EH (cell line): ENCODE measurements around the gene SLC44A5.
"Not testable (repeated sequence)": the region's sequence is repeated elsewhere in the genome, so short reads cannot be mapped to it uniquely, and the experiment has no call there.

Experiments used
- DNase-seq: peaks from one replicate; pipeline ENCODE4 v3.0.0-alpha.2; 2015; ENCODE audit warnings: low read depth

SLC44A5 gene

GRCh38 chr1:75366595-75366994 lies 244.3 kb downstream of the SLC44A5 start:
- DNase-seq: no peak

DNA sequence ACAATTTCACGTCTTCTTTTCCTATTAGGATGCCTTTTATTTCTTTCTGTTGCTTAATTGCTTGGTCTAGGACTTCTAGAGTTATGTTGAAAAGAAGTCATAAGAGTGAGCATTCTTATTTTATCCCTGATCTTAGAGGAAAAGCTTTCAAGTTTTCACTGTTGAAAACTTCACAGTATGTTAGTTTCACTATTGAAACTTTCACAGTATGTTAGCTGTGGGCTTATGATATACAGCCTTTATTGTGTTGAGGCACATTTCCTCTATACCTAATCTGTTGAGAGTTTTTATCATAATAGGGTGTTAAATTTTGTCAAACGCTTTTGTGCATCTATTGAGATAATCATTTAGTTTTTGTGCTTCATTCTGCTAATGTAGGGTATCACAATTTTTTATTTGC lies 249.7 kb downstream of the SLC44A5 start:
- no peak for DNase-seq

DNA sequence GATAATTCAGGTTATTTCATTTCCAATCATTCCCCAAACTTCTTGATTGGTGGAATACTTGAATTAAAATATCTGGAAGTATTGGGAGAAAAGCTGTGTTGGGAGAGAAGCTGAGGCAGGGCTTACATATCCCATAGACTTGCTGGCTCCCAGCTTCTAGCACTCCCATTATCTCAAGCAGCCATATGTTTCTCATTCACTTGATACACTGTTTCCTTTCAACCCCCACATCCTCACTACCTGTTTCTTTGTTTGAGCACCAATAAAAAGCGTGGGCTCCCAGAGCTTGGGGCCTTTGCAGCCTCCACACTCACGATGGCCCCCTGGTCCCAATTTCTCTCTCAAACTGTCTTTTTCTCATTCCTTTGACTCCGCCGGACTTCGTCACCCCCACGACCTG lies 256.6 kb downstream of the SLC44A5 start:
- not testable (repeated sequence) for DNase-seq

- DNase-seq: no peak
These were observed 257.9 kb downstream of the SLC44A5 start for GRCh38 chr1:75353051-75353450.

GRCh38 chr1:75345538-75346292 lies 265.2 kb downstream of the SLC44A5 start:
- no peak for DNase-seq

- DNase-seq: no peak
These were observed 268.1 kb downstream of the SLC44A5 start for GRCh38 chr1:75342786-75343185.

DNA sequence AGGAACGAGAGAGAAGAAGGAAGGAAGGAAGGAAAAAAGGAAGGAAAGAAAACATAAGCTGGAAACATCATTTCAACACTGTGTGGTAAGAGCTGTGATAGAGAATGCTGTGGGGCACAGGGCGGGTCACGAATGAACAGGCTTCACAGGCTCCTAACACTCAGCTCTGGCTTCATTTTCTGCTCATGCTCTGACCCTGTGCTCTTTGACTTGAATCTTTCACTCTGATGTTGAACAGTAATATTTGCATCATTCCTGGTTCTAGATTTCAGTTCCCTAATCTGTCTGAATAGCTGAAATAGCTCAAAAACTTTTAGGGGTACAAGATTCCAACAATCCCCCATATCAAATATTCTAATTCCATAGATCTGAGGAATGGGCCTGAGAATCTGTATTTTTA lies 269.4 kb downstream of the SLC44A5 start:
- DNase-seq: no peak

DNA sequence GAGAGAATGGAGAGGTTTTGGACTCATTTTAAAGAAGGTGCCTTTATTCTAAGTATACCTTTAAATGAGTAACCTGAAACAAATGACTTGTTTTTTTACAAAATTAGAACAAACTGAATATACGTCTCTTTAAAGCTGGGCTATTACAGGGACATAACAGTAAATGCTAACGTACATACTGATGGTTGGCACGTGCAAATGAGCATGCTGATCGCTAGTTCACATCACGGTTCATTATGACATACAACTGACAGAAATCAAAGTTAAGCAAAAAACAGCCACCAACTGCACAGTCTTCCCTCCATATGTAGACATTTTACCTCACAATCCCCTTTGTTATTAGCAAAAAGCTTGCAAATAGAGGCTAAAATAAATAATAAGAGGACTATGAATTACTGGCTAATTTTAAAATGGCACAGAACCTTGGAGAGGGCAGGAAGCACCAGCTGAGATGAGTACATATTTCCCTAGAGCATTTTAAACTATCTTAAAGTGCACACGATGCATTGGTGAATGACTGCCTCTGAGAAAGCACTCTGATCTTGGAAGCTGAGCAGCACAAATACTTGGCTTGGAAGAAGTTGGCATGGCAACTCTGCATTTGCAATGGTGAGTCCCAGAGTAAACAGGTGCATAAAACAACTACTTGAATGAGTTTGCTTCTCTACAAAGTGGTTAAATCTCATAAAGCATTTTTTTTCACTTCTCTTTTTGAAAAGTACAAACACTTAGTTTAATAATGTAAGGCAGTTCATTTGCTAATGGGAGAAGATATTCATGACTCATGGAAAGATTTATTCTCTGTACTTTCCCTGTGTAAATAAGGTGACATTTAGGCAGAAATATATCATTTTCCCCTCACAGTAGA lies 272.1 kb downstream of the SLC44A5 start:
- no peak for DNase-seq

GRCh38 chr1:75334876-75335389 lies 276.0 kb downstream of the SLC44A5 start:
- DNase-seq: no peak

DNA sequence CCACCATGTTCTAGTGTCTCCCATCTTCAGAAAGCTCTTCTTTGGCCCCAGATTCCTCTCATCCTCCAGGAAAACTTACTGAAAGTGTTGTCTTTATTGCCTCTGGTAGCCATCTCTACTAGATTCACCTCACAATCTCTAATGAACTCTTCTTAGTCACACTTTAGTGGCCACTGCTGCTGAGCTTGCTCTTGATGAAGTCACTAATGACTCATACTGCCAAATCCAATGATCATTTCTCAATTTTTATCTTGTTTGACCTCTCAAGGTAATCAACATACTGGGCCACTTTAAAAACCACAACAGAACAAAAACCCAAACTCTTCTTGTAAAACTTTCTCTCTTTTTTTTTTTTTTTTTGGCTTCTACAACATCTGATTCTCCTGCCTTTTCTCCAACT lies 280.3 kb downstream of the SLC44A5 start:
- DNase-seq: no peak

- no peak for DNase-seq
These were observed 282.2 kb downstream of the SLC44A5 start for GRCh38 chr1:75328691-75329090.

- no peak for DNase-seq
These were observed 283.5 kb downstream of the SLC44A5 start for GRCh38 chr1:75327395-75327794.

DNA sequence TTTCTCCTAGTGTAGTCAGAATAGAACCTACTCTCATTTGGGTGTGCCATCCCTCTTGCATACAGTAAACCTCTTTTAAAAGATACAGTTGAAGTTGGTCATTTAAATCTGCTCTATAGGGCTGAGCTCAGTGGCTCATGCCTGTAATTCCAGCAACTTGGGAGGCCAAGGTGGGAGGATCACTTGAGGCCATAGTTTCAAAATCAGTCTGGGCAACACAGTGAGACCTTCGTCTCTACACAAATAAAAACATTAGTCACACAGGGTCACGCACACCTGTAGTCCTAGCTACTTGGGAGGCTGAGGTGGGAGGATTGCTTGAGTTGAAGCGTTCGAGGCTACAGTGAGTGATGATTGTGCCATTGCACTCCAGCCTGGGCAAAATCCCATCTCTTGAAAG lies 292.9 kb downstream of the SLC44A5 start:
- no peak for DNase-seq

GRCh38 chr1:75316230-75316629 lies 294.7 kb downstream of the SLC44A5 start:
- DNase-seq: no peak

- DNase-seq: no peak
These were observed 298.3 kb downstream of the SLC44A5 start for GRCh38 chr1:75312620-75313019.

- DNase-seq: no peak
These were observed 300.8 kb downstream of the SLC44A5 start for GRCh38 chr1:75310067-75310466.

DNA sequence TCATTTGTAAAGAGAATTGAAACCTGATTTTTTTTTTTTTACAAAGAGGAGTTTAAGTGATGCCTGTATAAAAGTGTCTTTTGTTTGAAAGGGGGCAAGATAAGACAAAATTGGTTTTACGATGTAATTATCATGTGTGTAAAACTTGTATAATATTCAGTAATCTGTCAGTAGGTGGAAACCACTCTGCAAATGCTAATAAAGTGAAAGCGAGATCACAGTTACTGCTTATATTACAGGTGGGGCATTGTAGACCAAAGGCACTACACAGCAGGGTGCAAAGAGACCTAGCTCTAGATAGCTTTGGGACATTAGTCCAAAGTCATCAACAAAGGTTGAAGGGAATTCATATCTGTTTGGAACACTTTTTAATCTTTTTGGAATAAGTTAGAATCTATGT lies 302.5 kb downstream of the SLC44A5 start:
- no peak for DNase-seq

- no peak for DNase-seq
These were observed 305.9 kb downstream of the SLC44A5 start for GRCh38 chr1:75305061-75305460.

DNA sequence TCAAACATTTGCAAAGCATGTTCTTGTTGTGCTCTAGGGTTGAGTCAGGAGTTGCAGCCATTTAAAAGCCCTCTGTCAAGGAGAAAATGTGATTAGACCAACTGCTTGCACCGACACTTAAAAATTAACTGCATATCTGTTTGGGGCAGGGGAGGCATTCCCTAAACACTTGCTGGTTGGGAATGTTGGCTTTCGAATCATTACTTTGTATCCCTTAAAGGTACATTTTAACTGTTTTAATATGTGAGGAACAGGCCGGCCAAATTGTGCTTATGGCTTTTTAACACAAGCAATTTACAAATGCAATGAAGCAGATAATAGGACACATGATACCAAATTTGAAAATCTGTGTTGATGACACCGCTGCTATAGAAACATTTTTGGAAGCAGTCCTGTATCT lies 317.6 kb downstream of the SLC44A5 start:
- no peak for DNase-seq

- DNase-seq: no peak
These were observed 318.9 kb downstream of the SLC44A5 start for GRCh38 chr1:75292013-75292412.

GRCh38 chr1:75276385-75276784 lies 334.5 kb downstream of the SLC44A5 start:
- no peak for DNase-seq

- DNase-seq: no peak
These were observed 335.3 kb downstream of the SLC44A5 start for GRCh38 chr1:75275631-75276030.

DNA sequence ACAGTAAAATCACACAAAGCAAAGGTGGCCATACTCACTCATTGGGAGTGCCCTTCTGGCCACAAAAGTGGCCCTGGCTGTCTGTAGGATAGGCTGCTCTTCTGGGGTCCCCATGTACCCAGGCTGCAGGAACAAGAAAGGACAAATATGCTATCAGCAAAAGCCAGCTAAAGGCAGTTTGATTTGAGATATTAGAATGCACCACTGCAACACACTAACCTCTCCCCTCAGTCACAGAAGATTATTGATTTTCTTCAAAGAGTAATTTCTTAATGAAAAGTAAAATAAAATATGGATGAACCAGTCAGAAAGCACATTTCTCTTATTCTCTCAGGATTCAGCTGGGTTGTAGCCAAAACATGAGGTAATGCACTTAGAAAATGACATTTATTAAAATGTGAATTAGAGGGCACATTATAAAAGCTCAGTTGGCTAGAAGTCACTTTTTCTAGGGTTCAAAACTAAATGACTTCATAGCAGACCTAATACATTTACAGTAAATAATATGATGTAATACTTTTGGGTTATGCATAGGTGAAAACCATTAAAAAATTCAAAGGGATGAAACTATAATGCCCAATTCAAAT lies 335.9 kb downstream of the SLC44A5 start:
- DNase-seq: no peak
